OCI-LY1 (cell line): ENCODE data around the gene FLVCR2.

ENCODE experiments used
- H2AFZ ChIP-seq: fragments of 200-600 bp; sonication (generic), shearing (Covaris generic); 2 replicates; pipeline ENCODE4 v1.6.0; 2014; ENCODE audit warnings: antibody characterized with exemption, mild to moderate bottlenecking, low read length
- H3F3A ChIP-seq: fragments of 200-600 bp; sonication (generic), shearing (Covaris generic); 2 replicates; pipeline ENCODE4 v1.6.0; 2014; ENCODE audit warnings: mild to moderate bottlenecking, antibody characterized with exemption, low read length, moderate library complexity; ENCODE audit not compliant: insufficient read depth
- H3K27ac ChIP-seq: fragments of 200-600 bp; sonication (generic); 2 replicates; pipeline ENCODE4 v1.5.1; 2014; ENCODE audit warnings: low read length, mixed run types, mild to moderate bottlenecking, low read depth; ENCODE audit not compliant: poor library complexity, severe bottlenecking
- H3K27me3 ChIP-seq: fragments of 200-600 bp; sonication (generic); 2 replicates; pipeline ENCODE4 v1.6.0; 2014; ENCODE audit warnings: antibody characterized with exemption, mild to moderate bottlenecking, low read length, moderate library complexity; ENCODE audit not compliant: insufficient read depth
- H3K36me3 ChIP-seq: fragments of 200-600 bp; sonication (generic); 2 replicates; pipeline ENCODE4 v1.6.1; 2014; ENCODE audit warnings: mild to moderate bottlenecking, antibody characterized with exemption, low read length, moderate library complexity, mixed read lengths; ENCODE audit not compliant: insufficient read depth
- H3K4me1 ChIP-seq: fragments of 200-600 bp; sonication (generic); 2 replicates; pipeline ENCODE4 v1.5.1; 2014; ENCODE audit warnings: mild to moderate bottlenecking, low read length, moderate library complexity; ENCODE audit not compliant: insufficient read depth, severe bottlenecking
- H3K4me2 ChIP-seq: fragments of 200-600 bp; sonication (generic), shearing (Covaris generic); 2 replicates; pipeline ENCODE4 v1.6.1; 2014; ENCODE audit warnings: low read length
- H3K4me3 ChIP-seq: fragments of 200-600 bp; sonication (generic); 2 replicates; pipeline ENCODE4 v1.5.1; 2014; ENCODE audit warnings: low read length, low read depth, mild to moderate bottlenecking, mixed read lengths; ENCODE audit not compliant: poor library complexity, severe bottlenecking
- H3K79me2 ChIP-seq: fragments of 200-600 bp; shearing (Covaris generic); 2 replicates; pipeline ENCODE4 v1.6.1; 2016; ENCODE audit warnings: mixed run types, low read length, mixed read lengths; ENCODE audit not compliant: insufficient read depth
- H3K9ac ChIP-seq: fragments of 200-600 bp; sonication (generic), shearing (Covaris generic); 2 replicates; pipeline ENCODE4 v1.6.1; 2014; ENCODE audit warnings: mild to moderate bottlenecking, low read length, mixed read lengths
- H3K9me2 ChIP-seq: fragments of 200-600 bp; sonication (generic), shearing (Covaris generic); 2 replicates; pipeline ENCODE4 v1.6.1; 2014; ENCODE audit warnings: low read depth, mild to moderate bottlenecking, low read length, mixed read lengths
- H3K9me3 ChIP-seq: fragments of 200-600 bp; shearing (Covaris generic); 2 replicates; pipeline ENCODE4 v1.6.1; 2014; ENCODE audit warnings: low read length, mixed read lengths
- H4K20me1 ChIP-seq: fragments of 200-600 bp; sonication (generic), shearing (Covaris generic); 2 replicates; pipeline ENCODE4 v1.6.0; 2016; ENCODE audit warnings: mild to moderate bottlenecking, low read length; ENCODE audit not compliant: insufficient read depth
- CTCF ChIP-seq: fragments of 200-600 bp; sonication (generic), shearing (Covaris generic); IDR thresholded peaks from 2 replicates; pipeline ENCODE4 v1.5.1; 2017; ENCODE audit warnings: mild to moderate bottlenecking, antibody characterized with exemption, low read length, moderate library complexity, mixed read lengths
- EZH2 ChIP-seq: fragments of 200-600 bp; sonication (generic), shearing (Covaris generic); IDR thresholded peaks from 2 replicates; pipeline ENCODE4 v1.8.0; 2017; ENCODE audit warnings: borderline replicate concordance, mixed run types, mild to moderate bottlenecking, antibody characterized with exemption, low read length, moderate library complexity, mixed read lengths

FLVCR2 gene

GRCh38 chr14:75653563-75653962 lies 75.1 kb downstream of the FLVCR2 start:
- Histone ChIP-seq H3F3A (0 out of 2 replicates have a peak, but pooled peaks cover 4% of the 10 kb centered on the region), H3K9ac (no peak overlapping the region), H2AFZ (no peak overlapping the region), H4K20me1 (no peaks in the 10 kb centered on the region), H3K4me1 (peaks cover 8% of the 10 kb centered on the region), H3K9me3 (no peaks in the 10 kb centered on the region), H3K79me2 (no peaks in the 10 kb centered on the region), H3K27me3 (no peaks in the 10 kb centered on the region), H3K4me3 (no peak overlapping the region), H3K4me2 (no peak overlapping the region), H3K36me3 (peaks cover 89% of the 10 kb centered on the region), H3K9me2 (no peaks in the 10 kb centered on the region), H3K27ac (no peak overlapping the region)
- TF ChIP-seq CTCF (no peak), EZH2 (no peak)

GRCh38 chr14:75654127-75654732 lies 75.8 kb downstream of the FLVCR2 start:
- H3K4me2 ChIP-seq, result no peak overlapping the region

GRCh38 chr14:75655235-75655634 lies 76.8 kb downstream of the FLVCR2 start:
- H3K4me3 ChIP-seq, result no peak overlapping the region
- H3K9me2 ChIP-seq, result no peaks in the 10 kb centered on the region
- H3K27ac ChIP-seq, result no peak overlapping the region
- 0 out of 2 replicates have a peak, but pooled peaks cover 4% of the 10 kb centered on the region for H3F3A ChIP-seq
- no peak overlapping the region for H2AFZ ChIP-seq
- H3K4me1 ChIP-seq, result peaks cover 23% of the 10 kb centered on the region
- no peaks in the 10 kb centered on the region for H3K27me3 ChIP-seq
- peaks cover 73% of the 10 kb centered on the region for H3K36me3 ChIP-seq
- no peaks in the 10 kb centered on the region; the same call in 1 of the 2 replicates for H3K79me2 ChIP-seq
- H3K9ac ChIP-seq, result no peak overlapping the region
- no peaks in the 10 kb centered on the region for H3K9me3 ChIP-seq
- TF ChIP-seq EZH2 (no peak), CTCF (no peak)
- H4K20me1 ChIP-seq, result no peaks in the 10 kb centered on the region
- H3K4me2 ChIP-seq, result no peak overlapping the region

More at GRCh38 chr14:75654127-75654732, 75.8 kb downstream of the FLVCR2 start:
- H2AFZ ChIP-seq, result no peak overlapping the region
- H3K9me3 ChIP-seq, result no peaks in the 10 kb centered on the region
- H3K36me3 ChIP-seq, result peaks cover 83% of the 10 kb centered on the region
- no peak overlapping the region for H3K9ac ChIP-seq
- H3K4me1 ChIP-seq, result peaks cover 13% of the 10 kb centered on the region
- TF ChIP-seq CTCF (peak; percentile 91), EZH2 (no peak)
- no peak overlapping the region for H3K4me3 ChIP-seq
- no peaks in the 10 kb centered on the region for H3K79me2 ChIP-seq
- H3K27me3 ChIP-seq, result no peaks in the 10 kb centered on the region
- H3K9me2 ChIP-seq, result no peaks in the 10 kb centered on the region
- H4K20me1 ChIP-seq, result no peaks in the 10 kb centered on the region
- H3F3A ChIP-seq, result 0 out of 2 replicates have a peak, but pooled peaks cover 4% of the 10 kb centered on the region
- H3K27ac ChIP-seq, result no peak overlapping the region
